Stomach (tissue), 9 donors: ENCODE data around the gene ERN1. TPM values are rescaled to one million over a fixed set of nuclear protein-coding genes. Genes with fewer than 3 reads are reported as not detected.
"Not testable (repeated sequence)": the region's sequence is repeated elsewhere in the genome, so short reads cannot be mapped to it uniquely, and the experiment has no call there.

Source experiments
- DNase-seq, 2 donors: peaks; one replicate each; pipeline versions ENCODE4 v3.0.0 to v3.0.0-alpha.2; 2013 to 2019
- H3K27ac ChIP-seq, 5 donors: fragments of 200-600 bp in 4 of 5; sonication (generic) in 4 of 5; one replicate each; pipeline ENCODE4 v1.5.1; 2013 to 2019; ENCODE audit warnings: mild to moderate bottlenecking in 1 of 5, moderate library complexity in 1 of 5
- H3K27me3 ChIP-seq, 3 donors: fragments of 200-600 bp; sonication (generic); one replicate each; pipeline ENCODE4 v1.5.1; 2017 to 2019; ENCODE audit warnings: mixed run types in 1 of 3
- H3K36me3 ChIP-seq, 4 donors: fragments of 200-600 bp; sonication (generic); 1 replicate in 3 of 4; 2 replicates in 1 of 4; pipeline ENCODE4 v1.5.1; 2016 to 2019
- H3K4me1 ChIP-seq, 4 donors: fragments of 200-600 bp; sonication (generic); one replicate each; pipeline ENCODE4 v1.5.1; 2016 to 2019
- H3K4me3 ChIP-seq, 4 donors: fragments of 200-600 bp; sonication (generic) in 3 of 4; one replicate each; pipeline ENCODE4 v1.5.1; 2016 to 2019; ENCODE audit warnings: mild to moderate bottlenecking in 1 of 4
- H3K9me3 ChIP-seq, 4 donors: fragments of 200-600 bp; sonication (generic); one replicate each; pipeline ENCODE4 v1.5.1; 2016 to 2019
- EP300 ChIP-seq: sonication (generic); formaldehyde crosslinking; IDR thresholded peaks from one replicate; pipeline ENCODE4 v1.6.1; 2017; ENCODE audit warnings: antibody characterized with exemption
- POLR2A ChIP-seq, 4 donors: fragments of 450-650 bp; IDR thresholded peaks; one replicate each; pipeline ENCODE4 v1.6.1; 2016; ENCODE audit warnings: antibody characterized with exemption in 4 of 4, control low read depth in 2 of 4, mild to moderate bottlenecking in 1 of 4, moderate library complexity in 1 of 4
- POLR2AphosphoS5 ChIP-seq, 3 donors: sonication (generic); formaldehyde crosslinking; IDR thresholded peaks; one replicate each; pipeline ENCODE4 v1.6.1; 2016; ENCODE audit warnings: antibody characterized with exemption in 3 of 3
- WGBS, 5 donors: extraction: QIAGEN DNeasy Blood & Tissue Kit in 3 of 5; methylation state at CpG; one replicate each; pipeline versions ENCODE4 v1.1.5 to v1.1.7; 2013 to 2018; 5-methylcytosine and 5-hydroxymethylcytosine counted together
- intact Hi-C: fragments of 100-400 bp; cut with DNase I; formaldehyde crosslinking; loops from one replicate; pipeline ENCODE4 v1.15.1; 2023; ENCODE audit warnings: low total_unique reads
- polyA plus RNA-seq, 3 donors: library from polyadenylated mRNA; stranded (reverse); fragments of 200-250 nt; gene quantifications; one replicate each; pipeline ENCODE4 v1.2.3, GENCODE V29; 2013
- total RNA-seq, 5 donors: library from RNA; depleted of rRNA; stranded (reverse); fragments of >200 nt; gene quantifications; one replicate each; pipeline versions ENCODE4 v1.1.0 to v1.2.3, GENCODE V29; 2014 to 2016
- TF ChIP-seq, protein P1 (sequence below), 7 experiments: fragments of 450-650 bp in 4 of 7; fragments of 200-600 bp in 3 of 7; sonication (generic) in 3 of 7; IDR thresholded peaks; one replicate each; pipeline ENCODE4 v1.5.1; 2016 to 2019; ENCODE audit warnings: antibody characterized with exemption in 7 of 7, control low read depth in 2 of 7, mild to moderate bottlenecking in 1 of 7
- donor health status: healthy with polysubstance abuse.
- donor health status: Bipolar disorder and iron deficiency.
- donor health status: healthy.

ERN1 gene
- total and polyA plus RNA-seq, 8 donors: 4.1 to 76.4 (median 28.0) TPM

DNA sequence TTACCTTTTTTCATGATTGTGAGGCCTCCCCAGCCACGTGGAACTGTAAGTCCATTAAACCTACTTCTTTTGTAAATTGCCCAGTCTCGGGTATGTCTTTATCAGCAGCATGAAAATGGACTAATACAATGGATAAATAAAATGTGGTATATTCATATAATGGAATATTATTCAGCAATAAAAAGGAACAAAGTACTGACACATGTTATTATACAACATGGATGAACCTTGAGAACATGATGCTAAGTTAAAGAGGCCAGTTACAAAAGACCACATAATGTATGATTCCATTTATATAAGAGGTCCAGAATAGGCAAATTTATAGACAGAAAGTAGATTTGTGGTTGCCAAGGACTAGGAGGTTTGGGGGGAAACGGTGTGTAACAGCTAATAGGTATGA lies 5.3 kb downstream of the ERN1 start:
- Histone ChIP-seq H3K4me3 (no peak overlapping the region), H3K27ac (no peak overlapping the region), H3K27me3 (no peaks in the 10 kb centered on the region), H3K36me3 (peaks cover 0 to 13% (median 2%) of the 10 kb centered on the region in 4 donors), H3K9me3 (no peaks in the 10 kb centered on the region), H3K4me1 (peaks cover 19 to 88% (median 45%) of the 10 kb centered on the region in 4 donors)
- intact Hi-C loops: no loop called here
- TF ChIP-seq POLR2AphosphoS5 (IDR thresholded peaks at IDR 0.05): no peak
- TF ChIP-seq POLR2A (IDR thresholded peaks at IDR 0.05): no peak
- TF ChIP-seq, protein P1, sequence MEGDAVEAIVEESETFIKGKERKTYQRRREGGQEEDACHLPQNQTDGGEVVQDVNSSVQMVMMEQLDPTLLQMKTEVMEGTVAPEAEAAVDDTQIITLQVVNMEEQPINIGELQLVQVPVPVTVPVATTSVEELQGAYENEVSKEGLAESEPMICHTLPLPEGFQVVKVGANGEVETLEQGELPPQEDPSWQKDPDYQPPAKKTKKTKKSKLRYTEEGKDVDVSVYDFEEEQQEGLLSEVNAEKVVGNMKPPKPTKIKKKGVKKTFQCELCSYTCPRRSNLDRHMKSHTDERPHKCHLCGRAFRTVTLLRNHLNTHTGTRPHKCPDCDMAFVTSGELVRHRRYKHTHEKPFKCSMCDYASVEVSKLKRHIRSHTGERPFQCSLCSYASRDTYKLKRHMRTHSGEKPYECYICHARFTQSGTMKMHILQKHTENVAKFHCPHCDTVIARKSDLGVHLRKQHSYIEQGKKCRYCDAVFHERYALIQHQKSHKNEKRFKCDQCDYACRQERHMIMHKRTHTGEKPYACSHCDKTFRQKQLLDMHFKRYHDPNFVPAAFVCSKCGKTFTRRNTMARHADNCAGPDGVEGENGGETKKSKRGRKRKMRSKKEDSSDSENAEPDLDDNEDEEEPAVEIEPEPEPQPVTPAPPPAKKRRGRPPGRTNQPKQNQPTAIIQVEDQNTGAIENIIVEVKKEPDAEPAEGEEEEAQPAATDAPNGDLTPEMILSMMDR (IDR thresholded peaks at IDR 0.05): no peak
- no peak for TF ChIP-seq EP300
- DNase-seq: no peak
- WGBS, 5 donors: 89 to 97% (median 93%) methylated on average over 3 of the region's 3 CpGs

DNA sequence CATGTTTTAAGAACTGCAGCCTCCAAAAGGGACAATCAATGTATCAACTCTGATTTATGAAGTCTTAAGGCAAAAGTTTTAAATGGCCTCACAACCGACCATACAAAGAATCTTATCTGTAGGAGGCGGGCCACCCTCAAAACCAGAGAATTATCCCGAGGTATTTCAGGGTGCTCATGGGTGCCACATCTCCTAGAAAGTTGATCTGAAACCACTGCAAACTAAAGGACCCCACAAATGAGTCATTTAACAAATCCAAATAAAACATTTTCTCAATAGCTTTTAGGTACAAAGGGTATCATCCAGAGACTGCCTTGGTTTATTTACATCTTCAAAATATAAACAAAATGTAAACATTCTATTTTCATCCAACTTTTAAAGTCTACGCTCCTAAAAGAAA lies 6.8 kb downstream of the ERN1 start:
- Histone ChIP-seq H3K4me3 (no peak overlapping the region), H3K27ac (no peak overlapping the region), H3K9me3 (no peaks in the 10 kb centered on the region), H3K36me3 (peaks cover 0 to 13% (median 2%) of the 10 kb centered on the region in 4 donors), H3K4me1 (peaks cover 23 to 91% (median 51%) of the 10 kb centered on the region in 4 donors), H3K27me3 (no peaks in the 10 kb centered on the region)
- WGBS, 5 donors: 37 to 65% (median 50%) methylated on average over 4 of the region's 4 CpGs
- intact Hi-C loops: no loop called here
- DNase-seq: no peak
- TF ChIP-seq EP300 (no peak), POLR2A (IDR thresholded peaks at IDR 0.05) (no peak), POLR2AphosphoS5 (IDR thresholded peaks at IDR 0.05) (no peak)
- TF ChIP-seq, protein P1 (IDR thresholded peaks at IDR 0.05): no peak

DNA sequence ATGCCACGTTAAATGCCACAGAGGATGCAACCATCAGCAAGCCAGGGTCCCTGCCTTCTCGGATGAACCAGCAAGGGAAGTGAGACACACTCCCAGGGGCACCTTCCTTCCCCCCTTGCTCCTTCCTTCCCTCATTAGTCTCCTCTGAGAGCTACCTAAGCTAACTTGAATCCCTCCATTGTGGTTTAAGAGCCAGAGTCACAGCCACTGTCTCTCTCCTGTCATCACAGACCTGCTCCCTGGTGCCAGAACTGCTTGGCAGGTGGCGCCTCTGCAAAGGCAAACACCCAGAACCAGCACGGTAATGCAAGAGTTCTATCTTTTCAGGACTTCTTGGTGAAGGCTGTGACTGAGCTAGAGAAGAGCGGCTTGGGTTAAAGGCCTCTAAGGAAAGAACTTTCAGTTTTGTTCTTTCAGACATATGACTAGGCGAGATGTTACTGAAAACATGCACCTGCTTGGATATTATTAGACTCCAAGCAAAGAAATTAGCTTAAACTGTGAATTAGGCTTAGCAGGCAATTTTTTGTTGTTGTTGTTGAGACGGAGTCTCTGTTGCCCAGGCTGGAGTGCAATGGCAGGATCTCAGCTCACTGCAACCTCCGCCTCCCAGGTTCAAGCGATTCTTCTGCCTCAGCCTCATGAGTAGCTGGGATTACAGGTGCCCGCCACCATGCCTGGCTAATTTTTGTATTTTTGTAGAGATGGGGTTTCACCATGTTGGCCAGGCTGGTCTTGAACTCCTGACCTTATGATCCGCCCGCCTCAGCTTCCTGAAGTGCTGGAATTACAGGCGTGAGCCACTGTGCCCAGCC lies 8.8 kb downstream of the ERN1 start:
- DNase-seq, H3K27me3 ChIP-seq, intact Hi-C loops, H3K9me3 ChIP-seq, H3K4me3 ChIP-seq: not testable (repeated sequence)
- Histone ChIP-seq H3K36me3 (peaks cover 0 to 13% (median 2%) of the 10 kb centered on the region in 4 donors), H3K27ac (peak overlapping the region; percentile 20 to 81 (median 57)), H3K4me1 (peaks cover 25 to 91% (median 56%) of the 10 kb centered on the region in 4 donors)
- 74 to 81% (median 77%) methylated on average over 13 of the region's 13 CpGs for WGBS, 5 donors

DNA sequence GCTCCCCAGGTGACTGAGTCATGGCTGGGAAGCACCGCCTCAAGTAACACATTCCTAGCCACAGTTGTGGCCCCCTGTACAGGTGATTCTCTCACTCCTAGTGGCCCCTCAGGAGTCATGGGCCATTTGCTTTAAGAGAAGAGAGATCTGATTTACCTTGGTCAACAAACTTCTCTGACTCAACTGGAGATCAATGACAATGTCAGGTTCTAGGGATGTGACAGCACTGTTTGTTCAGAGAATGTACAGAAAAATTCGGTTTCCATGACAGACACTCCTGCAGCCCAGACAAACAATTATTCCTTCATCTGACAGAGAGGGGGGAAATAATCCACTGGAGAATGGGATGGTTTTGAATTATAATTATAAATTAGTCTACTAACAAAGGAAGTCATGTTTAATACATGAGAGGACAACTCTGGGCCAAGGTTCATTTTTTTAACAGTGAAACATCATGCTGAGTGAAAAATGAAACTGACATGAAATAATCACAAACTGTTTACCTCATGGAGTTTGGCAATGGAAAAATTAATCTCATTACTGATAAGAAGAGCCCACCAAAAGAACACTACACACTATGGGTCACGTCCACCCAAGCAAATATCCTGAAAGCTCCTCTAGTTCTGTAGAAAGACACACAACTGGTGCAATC lies 9.7 kb downstream of the ERN1 start:
- Histone ChIP-seq H3K36me3 (peaks cover 0 to 13% (median 2%) of the 10 kb centered on the region in 4 donors), H3K4me3 (no peak overlapping the region), H3K27ac (peak overlapping the region; percentile 14 to 81 (median 57)), H3K4me1 (peaks cover 33 to 91% (median 60%) of the 10 kb centered on the region in 4 donors), H3K27me3 (no peaks in the 10 kb centered on the region), H3K9me3 (no peaks in the 10 kb centered on the region)
- intact Hi-C loops: no loop called here
- TF ChIP-seq POLR2A (IDR thresholded peaks at IDR 0.05) (no peak), POLR2AphosphoS5 (IDR thresholded peaks at IDR 0.05) (no peak), EP300 (no peak)
- TF ChIP-seq, protein P1 (IDR thresholded peaks at IDR 0.05): no peak
- WGBS, 5 donors: 48 to 67% (median 59%) methylated on average over 3 of the region's 3 CpGs
- DNase-seq: no peak
